GM19397 (cell line): ENCODE results near the gene ZC3H15.

Experiments used
- ATAC-seq: cut with Tn5 transposase; IDR thresholded peaks from one replicate; pipeline ENCODE4 v1.9.1; 2021; ENCODE audit warnings: mild to moderate bottlenecking, moderate library complexity; ENCODE audit not compliant: unreplicated experiment

The ZC3H15 gene

DNA sequence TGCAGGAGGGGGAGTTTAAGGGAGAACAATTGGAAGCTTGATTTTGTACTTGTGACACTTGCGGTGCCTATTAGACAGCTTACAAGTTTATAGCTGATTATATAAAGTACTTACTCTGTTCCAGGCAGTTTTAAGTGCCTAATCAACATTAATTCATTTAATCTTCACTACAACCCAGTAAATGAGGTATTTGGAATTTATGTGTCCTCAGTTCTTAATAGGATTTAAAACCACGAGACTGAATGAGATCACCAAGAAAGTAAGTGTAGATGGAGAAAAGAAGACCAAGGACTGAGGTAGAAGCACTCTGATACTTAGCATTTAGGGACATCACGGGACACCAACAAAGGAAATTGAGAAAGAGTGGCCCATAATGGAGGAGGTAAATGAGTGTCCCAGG, 49.8 kb downstream of the ZC3H15 start:
- no peak for ATAC-seq

DNA sequence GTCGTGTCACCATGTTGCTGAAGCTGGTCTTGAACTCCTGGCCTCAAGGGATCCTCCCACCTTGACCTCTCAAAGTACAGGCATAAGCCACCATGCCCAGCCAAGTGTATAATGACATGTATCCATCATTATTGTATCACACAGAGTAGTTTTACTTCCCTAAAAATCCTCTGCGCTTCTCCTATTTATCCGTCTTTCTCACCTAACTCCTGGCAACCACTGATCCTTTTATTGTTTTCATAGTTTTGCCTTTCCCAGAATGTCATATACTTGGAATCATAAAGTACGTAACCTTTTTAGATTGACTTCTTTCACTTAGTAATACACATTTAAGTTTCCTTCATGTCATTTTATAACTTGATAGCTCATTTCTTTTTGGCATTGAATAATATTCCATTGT, 51.0 kb downstream of the ZC3H15 start:
- no peak for ATAC-seq

DNA sequence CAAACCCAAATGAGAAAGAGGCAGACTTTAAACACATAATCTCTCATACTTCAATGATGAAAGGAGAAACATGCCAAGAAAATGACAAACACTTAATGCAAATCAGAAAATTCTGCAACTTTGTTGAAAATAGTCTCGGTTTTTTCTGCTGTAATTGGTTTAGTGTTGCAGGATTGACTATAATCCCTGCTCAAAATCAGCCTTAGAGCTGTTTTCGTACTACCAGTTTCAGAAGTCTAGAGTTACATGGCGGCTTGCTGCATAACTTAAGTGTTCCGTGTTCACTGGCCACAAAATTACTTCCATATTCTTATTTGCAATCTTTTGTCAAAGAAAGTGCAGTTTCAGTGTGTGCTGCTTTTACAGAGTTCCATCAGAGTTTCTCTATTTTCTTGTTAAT, 54.9 kb downstream of the ZC3H15 start:
- ATAC-seq: no peak

DNA sequence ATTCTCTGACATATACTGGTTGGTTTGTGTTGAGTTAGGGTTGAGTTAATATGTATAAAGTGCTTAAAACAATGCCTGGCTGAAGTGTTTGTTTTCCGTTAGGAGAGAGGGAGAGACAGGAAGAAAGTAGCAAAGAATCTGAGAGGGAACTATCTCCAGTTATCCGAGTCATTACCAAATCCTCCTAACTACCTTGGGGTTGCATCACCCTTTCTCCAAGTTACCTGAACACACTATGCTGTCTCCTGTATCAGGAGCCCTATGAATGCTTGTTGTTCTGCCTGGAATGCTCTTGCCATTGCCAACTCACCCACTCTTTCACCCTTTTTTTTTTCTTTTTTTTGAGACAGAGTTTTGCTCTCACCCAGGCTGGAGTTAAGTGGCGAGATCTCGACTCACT, 55.9 kb downstream of the ZC3H15 start:
- no peak for ATAC-seq

DNA sequence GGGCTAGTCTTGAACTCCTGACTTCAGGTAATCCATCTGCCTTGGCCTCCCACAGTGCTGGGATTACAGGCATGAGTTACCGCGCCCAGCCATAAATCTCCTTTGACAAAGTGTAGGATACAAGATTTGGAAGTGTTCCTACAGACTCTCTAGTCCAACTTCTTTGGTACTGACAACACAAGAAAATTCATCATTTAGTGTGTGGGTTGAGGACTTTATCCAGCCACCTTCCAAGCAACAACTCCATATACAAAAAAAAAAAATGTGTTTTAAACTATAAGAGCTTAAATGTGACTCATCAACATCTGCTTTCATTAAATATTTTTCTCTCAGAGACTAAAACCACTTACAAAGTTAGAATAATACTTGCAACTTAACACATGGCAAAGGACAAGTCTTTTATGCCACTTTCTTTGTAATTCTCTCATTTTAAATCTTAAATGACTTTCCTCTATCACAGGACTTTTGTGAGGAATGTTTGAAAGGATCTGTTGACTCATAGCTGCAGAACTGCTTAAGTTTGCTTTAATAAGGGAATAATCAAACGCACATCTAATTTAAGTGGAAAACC, 57.6 kb downstream of the ZC3H15 start:
- ATAC-seq: no peak

DNA sequence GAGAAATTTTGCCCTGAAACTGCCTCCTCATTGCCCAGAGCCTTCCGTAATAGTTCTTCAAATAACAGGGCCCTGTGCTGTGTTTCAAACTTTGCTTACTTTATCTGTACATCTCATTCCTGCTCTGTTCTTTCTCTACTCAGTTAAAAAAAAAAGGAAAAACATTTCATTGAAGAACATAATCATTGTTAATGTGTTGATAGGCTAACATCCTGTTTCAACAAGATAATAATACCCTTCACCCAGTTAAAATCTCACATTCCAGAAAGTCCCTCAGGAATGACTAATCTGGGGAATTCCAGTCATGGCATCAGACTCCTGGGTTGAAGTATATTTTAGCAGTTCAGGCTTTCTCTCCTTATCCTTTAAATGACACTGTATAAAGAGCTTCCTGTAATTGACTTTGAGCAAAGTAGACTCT, 58.2 kb downstream of the ZC3H15 start:
- ATAC-seq: no peak

DNA sequence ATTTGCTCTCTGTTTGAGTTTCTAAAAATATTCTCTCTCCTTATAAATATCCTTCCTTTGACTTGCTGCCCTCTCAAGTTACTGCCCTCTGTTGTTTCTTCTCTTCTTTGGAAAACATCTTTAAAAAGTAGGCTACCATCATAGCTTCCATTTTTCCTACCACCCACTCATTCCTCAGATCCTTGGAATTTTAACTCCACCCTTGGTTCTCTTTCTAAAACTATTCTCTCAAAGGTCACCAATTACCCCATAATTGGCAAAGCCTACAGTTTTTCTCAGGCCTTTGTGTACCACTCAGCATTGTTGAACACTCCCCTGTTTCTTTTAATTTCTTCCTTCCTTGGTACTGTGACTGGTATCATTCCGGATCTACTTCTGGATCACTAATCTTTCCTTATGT, 60.8 kb downstream of the ZC3H15 start:
- ATAC-seq: no peak

DNA sequence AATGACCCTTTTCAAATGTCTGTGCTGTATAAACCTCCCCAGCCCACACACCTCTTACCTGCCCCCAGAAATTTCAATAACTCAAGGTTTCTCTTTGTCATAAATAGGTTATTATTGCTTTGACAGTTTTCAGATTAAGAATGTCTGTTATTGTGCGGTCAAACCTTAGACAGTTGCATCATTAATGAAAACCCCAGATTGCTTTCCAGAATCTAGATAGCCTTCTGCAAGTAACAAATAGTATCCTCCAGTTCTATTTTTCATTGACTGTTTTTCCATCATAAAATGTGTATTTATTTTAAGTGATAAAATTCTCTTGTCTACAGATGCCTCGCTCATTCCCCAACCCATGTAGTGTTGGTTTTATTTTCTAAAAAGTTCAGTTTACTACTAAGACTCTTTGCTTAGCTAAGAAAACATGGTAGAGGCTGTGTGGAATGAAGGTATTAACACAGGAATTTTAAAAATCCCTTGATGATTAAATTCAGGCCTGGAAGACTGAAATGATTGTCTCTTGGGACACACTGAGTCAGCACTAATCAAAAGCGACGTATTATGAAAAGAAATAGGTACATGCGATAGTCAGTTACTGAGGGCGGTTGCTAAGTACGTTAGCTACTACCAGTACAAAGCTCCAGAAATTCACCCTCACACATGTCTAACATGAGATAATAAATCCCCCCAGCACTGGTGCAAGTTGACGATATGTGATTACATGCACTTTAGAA, 65.4 kb downstream of the ZC3H15 start:
- no peak for ATAC-seq

DNA sequence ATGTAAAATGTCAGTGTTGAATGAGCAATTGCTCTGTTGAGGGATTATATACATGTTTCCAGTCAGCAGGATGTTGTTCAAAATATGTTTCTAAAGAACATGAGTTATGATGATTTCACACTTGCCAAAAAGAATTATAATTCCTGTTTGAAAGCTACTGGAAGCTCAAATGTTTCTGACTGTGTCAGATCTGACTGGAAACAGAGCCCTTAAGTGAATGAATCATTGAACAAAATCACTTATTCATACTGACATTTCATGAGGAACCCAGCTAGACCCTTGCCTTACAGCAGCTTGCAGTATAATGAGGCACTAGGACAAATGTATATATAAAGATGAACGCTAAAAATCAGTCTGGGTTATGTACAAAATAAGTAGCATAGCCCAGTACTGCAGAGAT, 68.4 kb downstream of the ZC3H15 start:
- no peak for ATAC-seq

DNA sequence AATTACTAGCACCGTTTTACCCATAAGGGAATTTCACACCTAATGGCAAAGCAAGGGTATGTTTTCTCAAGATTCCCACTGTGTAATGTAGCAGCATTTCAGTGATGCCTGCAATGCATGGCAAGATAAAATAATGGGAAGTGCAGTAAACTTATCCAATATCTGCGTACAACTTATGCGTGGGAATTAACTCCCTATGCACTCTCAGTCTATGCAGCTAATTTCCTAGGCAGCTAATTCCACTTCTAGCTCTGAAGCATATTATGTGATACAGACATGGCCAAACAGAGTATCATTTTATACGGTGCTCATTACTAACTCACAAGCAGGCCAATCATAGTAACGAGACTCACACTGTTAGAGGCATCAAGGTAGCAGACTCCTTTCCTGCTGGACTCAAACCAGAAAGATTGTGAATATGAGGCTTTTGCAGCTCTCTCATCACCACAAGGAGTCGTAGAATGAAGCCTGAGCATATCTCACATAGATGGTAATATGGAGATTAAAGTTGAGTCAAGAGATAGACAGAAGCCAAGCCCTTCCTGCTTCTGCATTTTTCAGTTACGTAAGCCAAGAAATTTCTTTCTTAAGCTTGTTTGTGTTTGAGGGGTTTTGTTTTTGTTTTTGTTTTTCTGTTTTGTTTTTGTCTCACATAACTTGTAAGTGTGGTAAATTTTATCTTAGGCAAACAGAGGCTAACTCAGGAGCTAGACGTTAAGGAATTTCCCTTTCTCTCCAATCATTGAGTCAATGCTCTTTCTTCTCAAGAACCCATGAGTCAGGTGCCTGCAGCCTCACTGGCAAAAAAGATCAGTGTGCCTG, 69.0 kb downstream of the ZC3H15 start:
- ATAC-seq: no peak

DNA sequence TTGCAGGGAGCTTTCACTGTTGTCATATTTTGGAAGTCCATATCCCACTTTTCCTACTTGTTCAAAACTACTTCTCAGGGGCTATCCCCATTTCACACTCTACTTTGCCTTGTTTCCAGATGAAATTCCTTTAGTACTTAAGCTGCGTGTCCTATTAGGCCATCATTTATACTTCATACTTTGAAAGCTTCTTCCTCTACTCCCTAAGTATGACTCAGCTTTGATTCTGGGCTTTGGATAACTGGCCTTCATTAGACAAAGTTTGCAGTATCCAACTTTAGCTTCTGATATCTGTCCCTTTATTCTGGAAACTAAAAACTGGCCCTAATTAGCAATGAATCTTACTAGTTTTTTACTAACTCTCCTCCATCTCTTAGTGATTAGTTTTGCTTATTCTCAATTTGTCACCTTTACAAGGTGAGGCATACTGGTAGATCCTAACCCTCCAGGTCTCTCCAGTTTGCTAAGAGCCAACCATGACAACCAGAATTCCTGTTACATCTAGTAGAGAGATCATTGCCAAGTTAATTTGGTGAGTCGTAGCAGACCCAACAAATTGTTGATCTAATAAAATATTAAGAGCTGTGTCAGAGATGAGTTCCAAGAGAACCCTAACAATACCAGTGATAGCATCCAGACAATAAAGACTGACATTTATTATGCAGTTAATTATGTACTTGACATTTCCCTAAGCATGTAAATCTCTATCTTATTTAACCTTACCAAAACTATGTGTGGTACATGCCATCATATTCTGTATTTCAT, 72.6 kb downstream of the ZC3H15 start:
- no peak for ATAC-seq
